Mesodermal cell (in vitro differentiated cells): ENCODE results near the gene AGBL1.

ENCODE experiments used
- H3K27ac ChIP-seq: 2 replicates; pipeline ENCODE4 v1.7.0; 2013; ENCODE audit warnings: mild to moderate bottlenecking, low read depth, low read length, moderate library complexity; ENCODE audit not compliant: severe bottlenecking
- H3K36me3 ChIP-seq: 2 replicates; pipeline ENCODE4 v1.7.1; 2013; ENCODE audit warnings: mild to moderate bottlenecking, low read length, moderate library complexity; ENCODE audit not compliant: control insufficient read depth, insufficient read depth
- H3K4me1 ChIP-seq: one replicate; pipeline ENCODE4 v1.7.1; 2013; ENCODE audit warnings: mild to moderate bottlenecking, low read length; ENCODE audit not compliant: insufficient read depth, control insufficient read depth, poor library complexity, severe bottlenecking
- H3K4me3 ChIP-seq: 2 replicates; pipeline ENCODE4 v1.7.0; 2013; ENCODE audit warnings: low read length, control low read depth, mild to moderate bottlenecking; ENCODE audit not compliant: insufficient read depth, poor library complexity, severe bottlenecking; ENCODE audit errors: extremely low read depth
- H3K9me3 ChIP-seq: 2 replicates; pipeline ENCODE4 v1.7.1; 2013; ENCODE audit warnings: mild to moderate bottlenecking, low read length, moderate library complexity; ENCODE audit not compliant: control insufficient read depth
- WGBS, 2 experiments: methylation state at CpG; one replicate each; pipeline ENCODE4 v1.1.5; 2013; ENCODE audit warnings: missing lambda C conversion rate in 2 of 2; ENCODE audit not compliant: insufficient coverage in 2 of 2; 5-methylcytosine and 5-hydroxymethylcytosine counted together

The AGBL1 gene

DNA sequence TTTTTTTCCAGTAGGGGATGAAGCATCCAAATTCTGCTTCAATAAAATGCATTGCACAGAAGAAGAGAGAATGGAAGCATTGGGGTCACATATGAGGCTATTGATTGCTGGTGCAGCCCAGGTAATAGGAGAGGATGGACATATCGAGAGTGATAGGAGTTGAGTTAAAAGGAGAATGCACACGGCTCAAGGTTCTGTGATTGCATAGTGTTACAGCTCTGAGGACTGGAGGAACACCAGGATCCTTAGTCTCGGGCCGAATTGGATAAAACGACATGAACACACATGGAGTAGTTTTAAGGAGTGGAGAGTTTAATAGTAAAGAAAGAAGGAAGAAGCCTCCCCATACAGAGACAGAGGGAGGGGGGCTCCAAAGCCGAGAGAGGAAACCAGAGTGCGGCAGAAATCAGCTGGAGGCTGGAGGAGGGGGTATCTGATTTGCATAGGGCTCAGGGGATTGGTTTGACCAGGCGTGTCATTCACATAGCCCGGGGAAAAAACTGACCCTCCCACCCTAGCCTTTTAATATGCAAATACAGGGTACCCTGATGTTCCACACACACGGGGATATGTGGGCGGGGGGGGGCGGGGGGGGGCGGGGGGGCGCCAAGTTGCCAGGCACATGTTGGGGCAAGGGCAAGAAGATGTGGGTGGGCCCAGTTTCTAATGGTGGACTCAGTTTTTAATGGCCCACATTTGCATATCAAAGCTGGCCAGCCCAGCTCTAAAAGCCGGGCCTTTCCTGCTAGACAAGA, 156.9 kb downstream of the AGBL1 start:
- no peaks in the 10 kb centered on the region for H3K36me3 ChIP-seq
- H3K4me1 ChIP-seq, result peaks cover 6% of the 10 kb centered on the region
- H3K4me3 ChIP-seq, result no peak overlapping the region
- peaks cover 3% of the 10 kb centered on the region for H3K9me3 ChIP-seq
- WGBS, 2 experiments, result 36 to 40% methylated on average over 5 to 7 of the region's 15 CpGs
- no peak overlapping the region for H3K27ac ChIP-seq

DNA sequence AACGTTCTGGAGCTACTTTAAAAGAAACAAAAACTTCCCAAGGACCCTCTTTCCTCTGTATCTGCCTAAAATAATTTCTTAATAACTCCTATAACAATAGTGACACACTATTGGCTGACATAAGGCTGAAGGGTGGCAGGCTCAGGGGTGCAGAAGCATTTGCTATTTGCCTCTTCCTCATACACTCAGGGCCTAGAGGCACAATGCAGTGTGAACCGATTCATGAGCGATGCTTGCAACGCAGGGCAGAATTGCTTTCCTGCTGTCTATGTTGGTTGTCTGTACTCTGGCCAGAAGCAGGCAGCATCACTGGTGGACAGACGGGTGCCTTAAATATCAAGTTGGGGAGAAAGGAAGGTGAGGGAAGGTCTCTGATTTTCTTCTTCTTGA, 157.4 kb downstream of the AGBL1 start:
- Histone ChIP-seq H3K36me3 (no peaks in the 10 kb centered on the region), H3K27ac (no peak overlapping the region), H3K4me3 (no peak overlapping the region), H3K9me3 (peaks cover 4% of the 10 kb centered on the region), H3K4me1 (peaks cover 6% of the 10 kb centered on the region)
- 41 to 58% methylated on average over 2 to 4 of the region's 5 CpGs for WGBS, 2 experiments

DNA sequence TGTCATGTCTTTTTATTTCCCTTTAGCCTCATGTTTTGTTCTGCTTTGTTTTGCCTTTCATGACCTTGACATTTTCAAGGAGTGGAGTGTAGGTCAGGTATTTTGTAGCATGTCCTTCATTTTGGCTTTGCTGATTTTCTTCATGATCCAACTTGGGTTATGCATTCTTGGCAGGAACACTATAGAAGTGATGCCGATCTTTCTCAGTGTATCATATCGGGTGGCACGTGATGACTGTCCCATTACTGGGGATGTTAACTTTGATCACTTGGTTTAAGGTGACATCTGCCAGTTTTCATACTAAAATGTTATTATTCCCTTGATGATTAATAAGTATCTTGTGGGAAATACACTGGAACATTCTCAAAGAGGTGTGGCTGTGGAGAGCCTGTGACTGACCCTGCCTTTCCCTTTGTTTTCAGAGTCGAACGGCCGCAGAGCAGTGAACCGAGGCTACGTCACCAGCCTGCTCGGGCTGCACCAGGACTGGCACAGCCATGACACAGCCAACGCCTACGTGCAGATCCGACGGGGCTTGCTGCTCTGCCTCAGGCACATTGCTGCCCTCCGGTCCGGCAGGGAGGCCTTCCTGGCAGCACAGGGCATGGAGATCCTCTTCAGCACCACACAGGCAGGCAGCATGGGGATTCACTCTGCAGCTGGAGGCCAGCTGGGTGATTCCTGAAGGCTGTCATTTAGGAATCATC, 167.7 kb downstream of the AGBL1 start:
- H3K4me3 ChIP-seq, result no peak overlapping the region
- no peaks in the 10 kb centered on the region for H3K9me3 ChIP-seq
- H3K36me3 ChIP-seq, result no peaks in the 10 kb centered on the region
- H3K4me1 ChIP-seq, result no peaks in the 10 kb centered on the region
- no peak overlapping the region for H3K27ac ChIP-seq
- 91 to 97% methylated on average over 12 to 13 of the region's 15 CpGs for WGBS, 2 experiments

DNA sequence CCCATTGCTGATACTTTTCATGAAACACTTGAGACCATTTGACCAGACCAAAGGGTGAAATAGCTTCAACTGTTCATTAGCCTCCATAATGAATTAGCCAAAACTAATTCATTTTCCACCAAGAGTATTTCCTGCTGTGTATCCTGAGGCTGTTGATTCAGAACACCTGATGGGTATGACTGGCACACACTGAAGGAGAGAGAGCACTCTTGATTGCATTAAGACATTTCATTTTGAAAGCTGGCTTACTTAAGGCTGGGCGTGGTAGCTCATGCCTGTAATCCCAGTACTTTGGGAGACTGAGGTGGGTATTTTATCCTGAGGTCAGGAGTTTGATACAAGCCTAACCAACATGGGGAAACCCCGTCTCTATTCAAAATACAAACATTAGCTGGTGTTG, 175.6 kb downstream of the AGBL1 start:
- no peaks in the 10 kb centered on the region for H3K4me1 ChIP-seq
- H3K9me3 ChIP-seq, result no peaks in the 10 kb centered on the region
- no peak overlapping the region for H3K4me3 ChIP-seq
- no peaks in the 10 kb centered on the region for H3K36me3 ChIP-seq
- H3K27ac ChIP-seq, result no peak overlapping the region
- 100% methylated on average over 1 of the region's 2 CpGs for WGBS, 2 experiments

GRCh38 chr15:86256628-86257027, 177.0 kb downstream of the AGBL1 start:
- Histone ChIP-seq H3K4me1 (no peaks in the 10 kb centered on the region), H3K27ac (no peak overlapping the region), H3K9me3 (no peaks in the 10 kb centered on the region), H3K36me3 (no peaks in the 10 kb centered on the region), H3K4me3 (no peak overlapping the region)
- WGBS, 2 experiments, result 75 to 95% methylated on average over 4 of the region's 6 CpGs

GRCh38 chr15:86259589-86259988, 179.9 kb downstream of the AGBL1 start:
- Histone ChIP-seq H3K4me3 (no peak overlapping the region), H3K27ac (no peak overlapping the region), H3K9me3 (no peaks in the 10 kb centered on the region), H3K4me1 (no peaks in the 10 kb centered on the region), H3K36me3 (no peaks in the 10 kb centered on the region)
- 80% methylated on average over 1 of the region's 5 CpGs; no CpG with 5 or more reads in 1 of the 2 experiments for WGBS, 2 experiments

GRCh38 chr15:86263230-86263629, 183.6 kb downstream of the AGBL1 start:
- Histone ChIP-seq H3K4me1 (no peaks in the 10 kb centered on the region), H3K9me3 (no peaks in the 10 kb centered on the region), H3K27ac (no peak overlapping the region), H3K4me3 (no peak overlapping the region), H3K36me3 (no peaks in the 10 kb centered on the region)
- 79% methylated on average over 2 of the region's 2 CpGs; no CpG with 5 or more reads in 1 of the 2 experiments for WGBS, 2 experiments

DNA sequence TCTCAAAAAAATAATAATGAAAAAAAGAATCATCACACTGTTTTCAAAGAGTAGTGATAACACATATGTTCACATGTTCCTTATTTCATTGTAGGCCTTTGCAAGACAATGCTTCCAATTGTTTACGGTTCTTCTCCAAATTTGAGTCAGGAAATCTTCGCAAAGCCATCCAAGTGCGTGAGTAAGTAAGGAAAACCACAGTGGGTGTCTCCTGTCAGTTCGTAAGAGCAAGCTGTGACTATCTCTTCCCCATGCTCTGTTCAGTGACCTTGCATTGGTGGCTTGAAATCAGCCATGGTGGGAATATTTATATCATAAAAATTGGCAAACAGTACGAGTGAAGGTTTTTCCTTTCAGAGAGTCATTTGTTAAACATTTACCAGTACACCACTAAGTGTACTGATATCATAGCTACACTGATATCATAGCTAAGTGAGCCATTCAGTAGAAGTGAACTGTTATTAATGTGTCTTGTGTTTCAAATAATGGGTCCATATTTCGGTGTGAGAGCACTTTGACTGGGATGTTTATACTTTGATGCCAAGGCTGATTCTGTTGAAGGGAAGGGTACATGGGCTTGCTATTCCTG, 187.3 kb downstream of the AGBL1 start:
- Histone ChIP-seq H3K4me3 (no peak overlapping the region), H3K36me3 (no peaks in the 10 kb centered on the region), H3K9me3 (no peaks in the 10 kb centered on the region), H3K27ac (no peak overlapping the region), H3K4me1 (no peaks in the 10 kb centered on the region)
- WGBS, 2 experiments, result 96 to 98% methylated on average over 4 of the region's 6 CpGs

DNA sequence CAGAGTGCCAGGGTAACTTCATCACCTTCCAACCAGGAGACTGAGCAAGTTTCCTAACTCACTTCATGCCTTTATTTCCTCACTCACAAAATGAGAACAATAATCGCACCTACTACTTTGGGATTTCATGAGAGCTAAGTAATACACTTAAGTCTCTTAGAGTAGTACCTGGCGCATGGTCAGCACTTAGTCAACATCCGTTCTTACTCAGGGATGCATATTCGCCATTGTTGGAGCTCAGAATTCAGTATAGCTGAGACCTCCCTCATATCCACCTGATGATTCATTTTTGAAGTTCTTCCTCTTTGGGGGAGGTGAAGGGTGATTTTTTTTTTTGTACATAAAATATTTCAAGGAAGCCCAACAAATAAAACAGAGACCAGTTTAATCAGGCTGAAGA, 188.2 kb downstream of the AGBL1 start:
- Histone ChIP-seq H3K4me3 (no peak overlapping the region), H3K9me3 (no peaks in the 10 kb centered on the region), H3K36me3 (no peaks in the 10 kb centered on the region), H3K27ac (no peak overlapping the region), H3K4me1 (no peaks in the 10 kb centered on the region)
- 95 to 100% methylated on average over 3 to 4 of the region's 4 CpGs for WGBS, 2 experiments

DNA sequence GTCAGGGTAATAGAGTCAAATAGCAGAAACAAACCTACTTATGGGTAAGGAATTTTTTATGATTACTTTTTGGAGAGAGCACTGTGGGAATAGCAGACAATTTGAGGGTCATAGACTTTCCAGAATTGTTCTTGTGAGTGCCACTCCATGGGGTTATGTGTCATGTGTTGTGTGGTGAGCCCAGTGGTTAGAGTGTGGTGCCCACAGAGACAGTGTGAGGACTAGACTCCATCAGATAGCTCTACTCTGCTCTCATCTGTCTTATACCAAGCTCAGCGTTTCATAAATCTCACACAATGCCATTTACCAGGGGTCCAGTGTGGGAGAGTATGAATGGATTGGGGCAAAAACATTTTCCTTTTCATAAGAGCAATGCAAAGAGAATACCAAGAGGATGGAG, 188.9 kb downstream of the AGBL1 start:
- Histone ChIP-seq H3K27ac (no peak overlapping the region), H3K4me3 (no peak overlapping the region), H3K4me1 (no peaks in the 10 kb centered on the region), H3K36me3 (no peaks in the 10 kb centered on the region), H3K9me3 (no peaks in the 10 kb centered on the region)
- no CpG with 5 or more reads among the region's 1 CpG for WGBS, 2 experiments

GRCh38 chr15:86273309-86273708, 193.6 kb downstream of the AGBL1 start:
- no peaks in the 10 kb centered on the region for H3K36me3 ChIP-seq
- no peak overlapping the region for H3K27ac ChIP-seq
- WGBS, 2 experiments, result no CpG with 5 or more reads among the region's 2 CpGs

More at GRCh38 chr15:86273309-86273708, 193.6 kb downstream of the AGBL1 start:
- Histone ChIP-seq H3K9me3 (no peaks in the 10 kb centered on the region), H3K4me1 (no peaks in the 10 kb centered on the region), H3K4me3 (no peak overlapping the region)
